ENCODE results near the gene KIF15.

- TF ChIP-seq, protein P1, sequence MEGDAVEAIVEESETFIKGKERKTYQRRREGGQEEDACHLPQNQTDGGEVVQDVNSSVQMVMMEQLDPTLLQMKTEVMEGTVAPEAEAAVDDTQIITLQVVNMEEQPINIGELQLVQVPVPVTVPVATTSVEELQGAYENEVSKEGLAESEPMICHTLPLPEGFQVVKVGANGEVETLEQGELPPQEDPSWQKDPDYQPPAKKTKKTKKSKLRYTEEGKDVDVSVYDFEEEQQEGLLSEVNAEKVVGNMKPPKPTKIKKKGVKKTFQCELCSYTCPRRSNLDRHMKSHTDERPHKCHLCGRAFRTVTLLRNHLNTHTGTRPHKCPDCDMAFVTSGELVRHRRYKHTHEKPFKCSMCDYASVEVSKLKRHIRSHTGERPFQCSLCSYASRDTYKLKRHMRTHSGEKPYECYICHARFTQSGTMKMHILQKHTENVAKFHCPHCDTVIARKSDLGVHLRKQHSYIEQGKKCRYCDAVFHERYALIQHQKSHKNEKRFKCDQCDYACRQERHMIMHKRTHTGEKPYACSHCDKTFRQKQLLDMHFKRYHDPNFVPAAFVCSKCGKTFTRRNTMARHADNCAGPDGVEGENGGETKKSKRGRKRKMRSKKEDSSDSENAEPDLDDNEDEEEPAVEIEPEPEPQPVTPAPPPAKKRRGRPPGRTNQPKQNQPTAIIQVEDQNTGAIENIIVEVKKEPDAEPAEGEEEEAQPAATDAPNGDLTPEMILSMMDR (IDR thresholded peaks at IDR 0.05 in 8 of 11, conservative IDR thresholded peaks at IDR 0.05 in 3 of 11) = no peak
- TF ChIP-seq POLR2A (IDR thresholded peaks at IDR 0.05) (no peak), POLR2AphosphoS5 (IDR thresholded peaks at IDR 0.05) (no peak)
Measured at GRCh38 chr3:44771424-44772098, 10.0 kb downstream of the KIF15 start.
